ENCODE data around the gene TRIM62.

- TF ChIP-seq CTCF (conservative IDR thresholded peaks at IDR 0.05 in 1 of 2, IDR thresholded peaks at IDR 0.05 in 1 of 2; ENCODE audit: extremely low read depth in 1 of 2, insufficient read depth in 1 of 2, low read depth in 1 of 2, low read length in 2 of 2) (no peak), EZH2 (IDR thresholded peaks at IDR 0.05; ENCODE audit: borderline replicate concordance, low read length) (no peak)
These were observed 34.4 kb downstream of the TRIM62 start for GRCh38 chr1:33147275-33147996.
